CD4-positive, alpha-beta T cell treated with Interleukin-6 at 100 ng/mL for 8 hours (primary cell): ENCODE results near the gene ADCY9.

ENCODE experiments used
- DNase-seq: peaks from one replicate; pipeline ENCODE4 v3.0.0-alpha.2; 2020; ENCODE audit warnings: mixed read lengths, low spot score

ADCY9 gene

GRCh38 chr16:4028144-4028543 lies 88.1 kb downstream of the ADCY9 start:
- DNase-seq = no peak

GRCh38 chr16:4026854-4027253 lies 89.4 kb downstream of the ADCY9 start:
- DNase-seq = no peak

- DNase-seq = no peak
Measured at GRCh38 chr16:4025428-4025827, 90.8 kb downstream of the ADCY9 start.

- DNase-seq = no peak
Measured at GRCh38 chr16:4021916-4022315, 94.3 kb downstream of the ADCY9 start.

- no peak for DNase-seq
Measured at GRCh38 chr16:4021070-4021779, 95.0 kb downstream of the ADCY9 start.

- no peak for DNase-seq
Measured at GRCh38 chr16:4019371-4019791, 96.9 kb downstream of the ADCY9 start.

GRCh38 chr16:4018391-4018790 lies 97.9 kb downstream of the ADCY9 start:
- DNase-seq = no peak

GRCh38 chr16:4017807-4018206 lies 98.4 kb downstream of the ADCY9 start:
- no peak for DNase-seq

GRCh38 chr16:4016658-4017057 lies 99.6 kb downstream of the ADCY9 start:
- DNase-seq = no peak

GRCh38 chr16:4016005-4016352 lies 100.3 kb downstream of the ADCY9 start:
- no peak for DNase-seq

- no peak for DNase-seq
Measured at GRCh38 chr16:4015275-4016004, 100.8 kb downstream of the ADCY9 start.

- no peak for DNase-seq
Measured at GRCh38 chr16:4011940-4012629, 104.2 kb downstream of the ADCY9 start.

- DNase-seq = no peak
Measured at GRCh38 chr16:4011225-4011939, 104.9 kb downstream of the ADCY9 start.

- DNase-seq = no peak
Measured at GRCh38 chr16:4010225-4011158, 105.8 kb downstream of the ADCY9 start.

- DNase-seq = no peak
Measured at GRCh38 chr16:4009177-4009576, 107.1 kb downstream of the ADCY9 start.

- DNase-seq = no peak
Measured at GRCh38 chr16:4008116-4008515, 108.1 kb downstream of the ADCY9 start.

- DNase-seq = no peak
Measured at GRCh38 chr16:4006397-4006999, 109.7 kb downstream of the ADCY9 start.

GRCh38 chr16:4005731-4006130 lies 110.5 kb downstream of the ADCY9 start:
- no peak for DNase-seq

GRCh38 chr16:4005281-4005680 lies 111.0 kb downstream of the ADCY9 start:
- no peak for DNase-seq

GRCh38 chr16:4004206-4004605 lies 112.0 kb downstream of the ADCY9 start:
- DNase-seq = no peak

GRCh38 chr16:4003576-4003975 lies 112.7 kb downstream of the ADCY9 start:
- no peak for DNase-seq
